K562 (cell line): ENCODE measurements around the gene RAB25. TPM values are rescaled to one million over a fixed set of nuclear protein-coding genes. Genes with fewer than 3 reads are reported as not detected.

Experiments
- ATF3 ChIP-seq, 2 experiments: fragments of 450-650 bp in 1 of 2; sonication (generic) in 1 of 2; formaldehyde crosslinking in 1 of 2; IDR thresholded peaks in 1 of 2; conservative IDR thresholded peaks in 1 of 2; 2 replicates each; pipeline versions ENCODE4 v1.6.1 to v1.8.1; 2016 to 2023; ENCODE audit warnings: mild to moderate bottlenecking in 2 of 2, moderate library complexity in 2 of 2, inconsistent platforms in 1 of 2, missing genetic modification reagents in 1 of 2
- CBX8 ChIP-seq: fragments of 200-600 bp; sonication (generic); IDR thresholded peaks from 2 replicates; pipeline ENCODE4 v1.6.1; 2012; ENCODE audit warnings: borderline replicate concordance, mixed run types, low read depth, mild to moderate bottlenecking, moderate library complexity, mixed read lengths, low read length, control low read depth, inconsistent platforms; ENCODE audit not compliant: poor library complexity, severe bottlenecking; ENCODE audit errors: extremely low read depth
- GTF2A2 ChIP-seq: IDR thresholded peaks from 2 replicates; pipeline ENCODE4 v1.6.1; 2016; ENCODE audit warnings: mild to moderate bottlenecking, missing genetic modification characterization, missing compliant biosample characterization
- HMGN3 ChIP-seq: IDR thresholded peaks from 2 replicates; pipeline ENCODE4 v1.6.1; 2011; ENCODE audit warnings: borderline replicate concordance, low read depth, mild to moderate bottlenecking, mixed read lengths, low read length; ENCODE audit not compliant: insufficient read length; ENCODE audit errors: extremely low read depth
- IRF1 ChIP-seq: sonication (generic); formaldehyde crosslinking; IDR thresholded peaks from 2 replicates; pipeline ENCODE4 v1.8.0; 2022; ENCODE audit warnings: missing genetic modification reagents, mild to moderate bottlenecking, borderline replicate concordance
- KDM5B ChIP-seq: fragments of 200-600 bp; sonication (generic); IDR thresholded peaks from 2 replicates; pipeline ENCODE4 v1.6.1; 2012; ENCODE audit warnings: low read depth, mild to moderate bottlenecking, moderate library complexity, low read length, control low read depth, inconsistent platforms; ENCODE audit not compliant: insufficient replicate concordance
- MBD2 ChIP-seq: sonication (generic); IDR thresholded peaks from 2 replicates; pipeline ENCODE4 v1.6.1; 2016; ENCODE audit warnings: low read depth, borderline replicate concordance
- NBN ChIP-seq: fragments of 450-650 bp; IDR thresholded peaks from 2 replicates; pipeline ENCODE4 v1.6.1; 2016; ENCODE audit warnings: low read depth, mild to moderate bottlenecking
- NONO ChIP-seq, 2 experiments: fragments of 200-400 bp in 1 of 2; fragments of 450-650 bp in 1 of 2; formaldehyde crosslinking in 1 of 2; IDR thresholded peaks; 2 replicates each; pipeline ENCODE4 v1.6.1; 2017; ENCODE audit warnings: low read depth in 2 of 2, mild to moderate bottlenecking in 2 of 2, moderate library complexity in 2 of 2, low read length in 1 of 2
- PRDM10 ChIP-seq: fragments of 450-650 bp; IDR thresholded peaks from 2 replicates; pipeline ENCODE4 v1.6.1; 2018; ENCODE audit not compliant: partially characterized antibody
- SMC3 ChIP-seq: conservative IDR thresholded peaks from 2 replicates; pipeline ENCODE4 v1.6.1; 2011; ENCODE audit warnings: low read depth, low read length, improper control_type of control experiment; ENCODE audit not compliant: insufficient read depth
- ZC3H11A ChIP-seq: IDR thresholded peaks from 2 replicates; pipeline ENCODE4 v1.6.1; 2012; ENCODE audit warnings: low read depth, low read length, improper control_type of control experiment
- ZNF274 ChIP-seq: IDR thresholded peaks from 2 replicates; pipeline ENCODE4 v1.6.1; 2011; ENCODE audit warnings: low read depth, mild to moderate bottlenecking, low read length, moderate library complexity, borderline replicate concordance
- ZNF431 ChIP-seq: sonication (generic); formaldehyde crosslinking; IDR thresholded peaks from 2 replicates; pipeline ENCODE4 v1.8.0; 2022; ENCODE audit warnings: mild to moderate bottlenecking, missing genetic modification reagents
- ZNF57 ChIP-seq: fragments of 450-650 bp; formaldehyde crosslinking; IDR thresholded peaks from 2 replicates; pipeline ENCODE4 v1.4.0; 2020; ENCODE audit warnings: mild to moderate bottlenecking, moderate library complexity
- ZNF586 ChIP-seq: fragments of 450-650 bp; formaldehyde crosslinking; conservative IDR thresholded peaks from 2 replicates; pipeline ENCODE4 v1.4.0; 2020; ENCODE audit warnings: mild to moderate bottlenecking, moderate library complexity
- ZNF655 ChIP-seq: fragments of 250-450 bp; sonication (Bioruptor Pico); IDR thresholded peaks from 2 replicates; pipeline ENCODE4 v1.5.0; 2021
- ZNF778 ChIP-seq: fragments of 450-650 bp; formaldehyde crosslinking; IDR thresholded peaks from 2 replicates; pipeline ENCODE4 v1.4.0; 2020; ENCODE audit warnings: mild to moderate bottlenecking, moderate library complexity
- polyA plus RNA-seq, 8 experiments: library from polyadenylated mRNA; depleted of rRNA in 4 of 8; stranded (reverse) in 5 of 8; unstranded in 3 of 8; fragments of >200 nt; fragmentation: Nextera tagmentation in 2 of 8; fragmentation: Illumina TruSeq in 1 of 8; extraction: Ambion mirVana in 2 of 8; extraction: Trizol in 1 of 8; gene quantifications; 2 replicates each; pipeline versions ENCODE4 v1.2.1 to v1.2.3, GENCODE V29; 2011 to 2014; ENCODE audit warnings: inconsistent platforms in 1 of 8, missing spikeins in 1 of 8
- total RNA-seq, 7 experiments: library from RNA; depleted of rRNA in 6 of 7; stranded (reverse); fragments of >200 nt in 6 of 7; fragmentation: Illumina TruSeq in 2 of 7; extraction: Trizol in 2 of 7; gene quantifications; 2 replicates each; pipeline versions ENCODE4 v1.2.1 to v1.2.3, GENCODE V29; 2011 to 2021; ENCODE audit warnings: low replicate concordance in 1 of 7

The RAB25 gene
- total and polyA plus RNA-seq, 9 of the 15 experiments (the other 6 are each of a cell fraction or from before 2014, with no cell fraction given) = 0.10 to 0.27 (median 0.13) TPM; not detected in 6

- TF ChIP-seq CBX8 (no peak), GTF2A2 (tag) (no peak), SMC3 (no peak), ATF3 (IDR thresholded peaks at IDR 0.05) (no peak), ATF3 (CRISPR knock-in tag; conservative IDR thresholded peaks at IDR 0.05) (peak; percentile 8; the same call in 1 of the 2 replicates), ZNF57 (CRISPR knock-in tag) (no peak), PRDM10 (peak; percentile 84), ZC3H11A (no peak), ZNF655 (no peak), MBD2 (peak; percentile 95), ZNF586 (CRISPR knock-in tag) (no peak), ZNF778 (CRISPR knock-in tag) (no peak), ZNF431 (CRISPR knock-in tag) (no peak), NBN (peak; percentile 38; the same call in 1 of the 2 replicates), HMGN3 (no peak), IRF1 (CRISPR knock-in tag) (no peak), ZNF274 (no peak), NONO (IDR thresholded peaks at IDR 0.05; ENCODE audit: low read depth in 2 of 2, low read length in 1 of 2) (0 out of 4 replicates have a peak, but pooled peaks of 1 of the 2 experiments have one; percentile 36), KDM5B (peak; percentile 14)
These were observed 6.3 kb upstream of the RAB25 start, which contains the start of gene LAMTOR2 (continued) for GRCh38 chr1:156054500-156055280.
